Fibroblast of skin of right biceps (primary cell): ENCODE results near the gene TMEM131.

Experiments
- DNase-seq: peaks from one replicate; pipeline ENCODE4 v3.0.0-alpha.2; 2013

The TMEM131 gene

DNA sequence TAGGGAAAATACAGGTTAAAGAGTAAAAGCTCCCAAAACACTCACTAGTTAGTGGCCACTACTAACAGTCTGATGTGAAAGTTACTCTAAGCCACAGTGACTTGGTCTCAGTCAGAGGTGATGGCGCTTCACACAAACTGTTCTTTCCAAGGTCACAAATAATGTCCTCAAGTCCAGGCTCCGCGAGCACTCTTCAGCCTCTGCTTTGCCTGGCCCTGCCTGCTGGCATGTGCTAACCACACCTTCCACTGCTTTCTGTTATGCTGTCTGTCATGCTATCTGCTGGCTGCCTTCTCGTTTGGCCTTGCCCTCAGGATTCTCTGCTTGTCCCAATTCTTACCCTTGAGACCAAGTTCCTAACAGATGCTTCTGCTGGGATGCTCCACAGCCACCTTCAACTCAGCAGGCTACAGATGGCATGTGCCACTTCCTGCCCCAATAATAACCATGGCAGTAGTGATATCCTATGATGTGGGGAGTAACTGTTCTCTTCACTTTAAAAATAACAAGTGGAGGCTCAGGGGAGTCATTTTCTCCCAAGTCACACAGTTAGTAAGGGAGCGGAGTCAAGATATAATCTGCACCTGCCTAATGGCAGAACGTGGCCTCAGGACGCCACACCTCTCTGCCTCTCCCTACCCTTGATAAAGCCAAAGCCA lies 206.6 kb downstream of the TMEM131 start:
- no peak for DNase-seq

DNA sequence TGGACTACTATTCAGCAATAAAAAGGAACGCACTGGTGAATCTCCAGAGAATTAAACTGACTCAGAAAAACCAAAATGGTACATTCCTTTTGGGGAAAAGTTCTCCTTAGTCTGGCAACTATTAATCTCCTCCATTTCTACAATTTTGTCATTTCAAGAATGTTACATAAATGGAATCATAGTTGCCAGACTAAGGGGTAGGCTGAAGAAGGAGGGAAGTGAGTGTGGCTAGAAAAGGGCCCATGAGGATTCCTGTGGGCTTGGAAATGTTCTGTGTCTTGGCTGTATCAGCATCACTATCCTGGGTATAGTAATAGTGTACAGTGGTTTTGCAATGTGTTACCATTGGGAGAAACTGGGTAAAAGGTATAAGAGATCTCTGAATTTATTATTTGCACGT lies 209.9 kb downstream of the TMEM131 start:
- DNase-seq = peak; percentile 6

DNA sequence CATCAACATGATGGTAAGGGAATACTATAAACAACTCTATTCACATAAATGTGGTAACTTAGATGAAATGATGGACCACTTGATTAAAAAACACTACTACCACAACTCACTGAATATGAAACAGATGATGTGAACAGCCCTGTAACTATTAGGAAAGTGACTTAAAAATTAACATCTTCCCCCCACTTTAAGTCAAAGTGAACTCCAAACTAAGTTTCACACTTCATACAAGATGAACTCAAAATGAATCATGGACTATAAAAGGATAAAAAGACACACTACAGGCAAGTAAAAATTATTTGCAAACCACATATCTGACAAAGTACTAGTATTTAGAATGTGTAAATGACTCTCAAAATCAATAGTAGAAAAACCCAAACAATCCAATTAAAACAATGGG lies 210.8 kb downstream of the TMEM131 start:
- DNase-seq = no peak

- no peak for DNase-seq
These were observed 213.8 kb downstream of the TMEM131 start for GRCh38 chr2:97781981-97782380.

- DNase-seq = no peak
These were observed 216.6 kb downstream of the TMEM131 start for GRCh38 chr2:97779141-97779540.

- no peak for DNase-seq
These were observed 220.7 kb downstream of the TMEM131 start for GRCh38 chr2:97775074-97775473.

DNA sequence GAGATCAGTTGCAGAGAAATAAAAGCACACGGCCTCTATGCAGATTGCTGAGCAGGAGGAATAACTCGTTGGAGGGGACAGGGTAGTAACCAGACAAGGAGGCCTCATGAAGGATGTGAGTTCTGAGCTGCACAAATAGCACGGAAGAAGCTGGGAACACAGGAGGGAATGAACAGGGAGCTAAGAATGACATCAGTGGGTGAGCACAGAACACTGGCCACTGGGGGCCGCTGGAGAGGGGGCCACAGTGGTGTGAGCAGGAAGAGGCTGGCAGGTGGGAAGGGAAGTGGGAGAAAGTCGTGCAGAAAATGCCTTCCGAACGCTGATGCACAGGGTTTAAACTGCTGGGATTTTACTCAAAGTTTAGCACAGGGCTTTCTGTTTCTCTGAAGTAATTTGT lies 221.3 kb downstream of the TMEM131 start:
- peak; percentile 3 for DNase-seq

GRCh38 chr2:97770445-97770844 lies 225.3 kb downstream of the TMEM131 start:
- DNase-seq = no peak

DNA sequence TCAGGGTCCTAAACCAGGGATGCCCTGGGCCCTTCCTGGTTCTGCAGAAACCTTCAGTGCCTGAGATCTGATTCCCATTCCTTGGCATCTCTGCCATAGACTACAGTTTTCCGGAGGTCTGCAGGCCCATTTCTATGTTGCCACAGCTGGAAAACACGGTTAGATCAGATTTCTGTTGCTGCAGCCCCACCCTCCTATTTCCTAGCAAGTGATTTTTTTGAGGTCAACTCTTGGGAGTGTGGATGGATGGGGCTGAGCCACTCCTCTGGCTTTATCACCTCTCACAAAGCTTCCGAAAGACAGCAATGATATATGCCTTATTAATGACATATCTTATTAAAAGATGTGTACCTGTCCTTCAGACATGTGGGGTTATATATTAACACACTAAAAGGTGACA lies 226.0 kb downstream of the TMEM131 start:
- DNase-seq = no peak

GRCh38 chr2:97769308-97769707 lies 226.4 kb downstream of the TMEM131 start:
- no peak for DNase-seq

- DNase-seq = no peak
These were observed 229.2 kb downstream of the TMEM131 start for GRCh38 chr2:97766567-97766966.

- no peak for DNase-seq
These were observed 229.8 kb downstream of the TMEM131 start for GRCh38 chr2:97765933-97766332.

DNA sequence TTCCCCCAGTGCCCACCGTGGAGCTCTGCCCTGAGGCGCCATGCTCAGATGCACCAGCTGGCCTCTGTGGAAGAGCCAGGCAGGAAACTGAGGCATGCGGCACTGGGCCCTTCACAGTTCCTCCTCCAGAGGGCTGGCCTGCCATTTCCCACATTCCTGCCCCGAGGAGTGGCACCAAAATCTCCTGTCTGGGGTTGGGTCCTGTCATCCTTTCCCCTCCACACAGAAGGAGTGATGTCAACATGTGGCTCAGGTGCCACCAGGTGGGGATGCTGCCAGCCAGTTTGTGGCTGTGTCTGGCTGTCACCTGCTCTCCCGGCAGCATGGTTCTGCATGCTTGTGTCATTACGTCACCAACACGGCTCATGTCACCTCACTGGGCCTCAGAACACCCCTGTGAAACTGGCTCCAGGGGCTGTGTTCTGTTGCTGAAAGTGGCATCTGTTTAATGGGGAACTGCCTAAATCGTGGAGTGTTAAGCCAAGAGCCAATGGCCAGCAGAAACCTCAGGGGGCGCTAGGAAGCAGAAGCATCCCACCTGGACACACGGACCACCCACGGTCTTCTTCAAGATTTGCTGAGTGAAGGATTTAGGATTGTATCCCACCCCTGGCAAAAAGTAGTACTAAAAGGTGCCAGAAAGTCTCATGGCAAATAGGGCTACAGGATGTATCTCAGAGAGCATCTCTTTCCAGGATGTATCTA lies 231.0 kb downstream of the TMEM131 start:
- no peak for DNase-seq

- DNase-seq = no peak
These were observed 232.4 kb downstream of the TMEM131 start for GRCh38 chr2:97763176-97763845.

GRCh38 chr2:97761192-97761591 lies 234.6 kb downstream of the TMEM131 start:
- no peak for DNase-seq

DNA sequence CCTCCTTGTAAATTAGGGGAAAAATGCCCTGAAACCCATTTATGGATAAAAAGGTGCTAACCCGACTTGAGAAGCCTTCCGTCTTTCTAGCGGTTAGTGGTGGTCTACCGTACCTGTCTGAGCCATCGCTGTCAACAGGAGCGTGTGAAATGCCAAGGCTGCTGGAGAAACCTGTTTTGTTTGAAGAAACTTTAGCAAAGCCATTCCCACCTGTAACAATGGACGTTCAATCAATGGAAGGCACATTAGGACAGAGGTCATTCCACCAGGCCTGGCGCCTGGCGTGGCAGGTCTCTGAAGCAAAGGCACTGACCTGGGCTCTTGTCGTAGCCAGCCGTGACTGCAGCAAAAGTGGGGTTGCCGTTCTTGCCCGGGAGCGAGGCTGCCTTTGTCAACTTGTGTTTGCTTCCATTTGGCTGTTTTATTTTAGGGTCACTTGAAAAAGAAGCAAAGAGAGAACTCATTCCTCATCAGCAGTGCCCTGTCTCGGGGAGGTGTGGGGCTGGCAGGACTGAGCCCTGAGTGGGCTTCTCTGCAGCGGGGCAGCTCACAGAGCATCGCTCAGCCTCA lies 235.2 kb downstream of the TMEM131 start:
- no peak for DNase-seq

GRCh38 chr2:97759727-97760407 lies 235.9 kb downstream of the TMEM131 start:
- DNase-seq = no peak

GRCh38 chr2:97758131-97758705 lies 237.5 kb downstream of the TMEM131 start:
- DNase-seq = no peak

DNA sequence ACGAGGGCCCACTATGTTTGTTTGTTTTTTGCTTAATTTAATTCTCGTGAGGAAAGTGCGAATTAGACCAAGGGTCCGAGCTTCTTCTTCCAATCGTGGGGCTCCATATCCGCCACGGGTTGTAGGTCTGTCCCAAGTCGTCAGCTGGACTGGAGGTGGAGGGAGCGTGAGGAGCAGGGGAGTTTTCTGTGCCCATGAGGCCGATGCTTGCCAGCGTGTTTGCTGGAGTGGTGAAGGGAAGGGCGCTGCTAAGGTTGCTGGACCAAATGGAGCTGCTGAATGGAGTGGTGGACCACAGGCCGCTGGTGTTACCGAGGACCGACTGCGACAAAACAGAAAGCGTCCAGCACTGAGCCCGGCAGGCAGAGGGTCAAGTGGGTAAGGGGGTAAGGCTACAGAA lies 238.7 kb downstream of the TMEM131 start:
- no peak for DNase-seq

DNA sequence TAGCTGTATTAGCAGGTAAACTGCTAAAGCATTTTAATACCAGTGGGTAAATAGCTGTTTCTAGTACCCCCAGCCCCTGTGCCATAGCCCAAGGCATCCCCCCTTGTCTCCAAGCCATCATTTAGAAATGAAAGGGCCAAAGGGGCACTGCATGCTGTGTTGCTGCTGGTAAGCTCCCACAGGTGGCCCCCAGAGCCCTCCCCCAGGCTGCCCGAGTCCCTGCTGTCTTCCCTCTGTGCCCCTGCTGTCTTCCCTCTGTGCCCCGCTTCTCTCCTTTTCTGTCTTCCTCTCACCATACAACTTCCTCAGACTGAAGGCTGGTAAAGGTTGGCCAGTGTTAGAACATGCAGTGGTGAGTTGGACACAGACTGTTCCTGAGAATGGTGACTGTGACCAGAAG lies 240.3 kb downstream of the TMEM131 start:
- DNase-seq = no peak

DNA sequence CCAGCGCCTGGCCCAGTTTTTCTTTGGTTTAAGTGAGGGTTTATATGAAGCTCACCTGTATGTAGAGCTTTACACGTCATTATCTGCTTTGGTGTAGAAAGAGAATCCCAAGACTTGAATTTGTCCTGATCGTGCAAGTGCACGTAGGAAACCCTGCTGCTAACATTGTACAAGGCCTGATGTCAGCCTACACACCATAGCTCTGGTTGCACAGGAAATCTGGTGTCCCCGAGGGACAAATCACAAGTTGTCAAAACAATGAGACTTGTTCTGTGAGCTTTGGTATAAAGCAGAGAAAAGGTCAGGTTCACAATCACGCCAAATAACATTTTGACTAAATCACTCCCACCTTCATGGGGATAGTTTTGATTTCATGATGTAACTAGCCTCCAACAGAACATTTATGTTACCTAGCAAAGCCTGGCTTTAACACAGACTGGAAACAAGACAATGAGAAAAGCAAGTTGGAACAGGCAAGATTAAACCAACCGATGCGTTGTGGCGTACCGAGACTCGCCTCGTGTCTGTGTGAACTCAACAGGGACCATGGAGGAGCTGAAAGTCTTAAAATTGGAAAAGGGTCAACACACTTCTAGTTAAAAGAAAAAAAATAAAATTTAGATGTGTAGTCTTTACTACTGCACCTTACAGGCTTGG lies 240.9 kb downstream of the TMEM131 start:
- no peak for DNase-seq
